Activated CD8-positive, alpha-beta T cell treated with anti-CD3 and anti-CD28 coated beads for 36 hours (primary cell): ENCODE measurements around the gene TUBG1. TPM values are rescaled to one million over a fixed set of nuclear protein-coding genes. Genes with fewer than 3 reads are reported as not detected.
A peak's percentile ranks its signal among the peaks of the same experiment; 100 is the strongest.

Experiments
- ATAC-seq: fragments of 200-7000 bp; cut with Tn5 transposase; one replicate; pipeline ENCODE4 v1.10.0; 2021; ENCODE audit warnings: mild to moderate bottlenecking, moderate library complexity
- CTCF ChIA-PET: fragments of 350-600 bp; sonication (Branson Sonifier 250); formaldehyde crosslinking; loops from one replicate; lab custom pipeline; 2021; ENCODE audit warnings: antibody characterized with exemption; lab: Charles Lee
- POLR2A ChIA-PET: fragments of 350-600 bp; sonication (Branson Sonifier 250); formaldehyde crosslinking; loops from one replicate; lab custom pipeline; 2021; ENCODE audit warnings: antibody characterized with exemption; lab: Charles Lee
- DNase-seq: peaks from one replicate; pipeline ENCODE4 v3.0.0-alpha.2; 2020
- H3K27ac Mint-ChIP-seq: one replicate; pipeline ENCODE4 v1.8.0; 2021; ENCODE audit warnings: mild to moderate bottlenecking, mixed read lengths
- H3K27me3 Mint-ChIP-seq: one replicate; pipeline ENCODE4 v1.8.0; 2021; ENCODE audit warnings: mixed read lengths
- H3K36me3 Mint-ChIP-seq: one replicate; pipeline ENCODE4 v1.8.0; 2021; ENCODE audit warnings: low read depth, mixed read lengths
- H3K4me1 Mint-ChIP-seq: one replicate; pipeline ENCODE4 v1.8.0; 2021; ENCODE audit warnings: low read depth, mixed read lengths
- H3K4me3 Mint-ChIP-seq: one replicate; pipeline ENCODE4 v1.8.0; 2021; ENCODE audit warnings: mild to moderate bottlenecking, moderate library complexity, mixed read lengths
- H3K9me3 Mint-ChIP-seq: one replicate; pipeline ENCODE4 v1.8.0; 2021; ENCODE audit warnings: mixed read lengths
- intact Hi-C: fragments of 100-400 bp; cut with micrococcal nuclease; formaldehyde crosslinking; loops from one replicate; pipeline ENCODE4 v1.10.0; 2022
- total RNA-seq, 2 experiments: library from RNA; stranded (reverse); gene quantifications; one replicate each; pipeline ENCODE4 v1.2.3, GENCODE V29; 2021
- TF ChIP-seq, protein P1 (sequence below): fragments of 200-600 bp; IDR thresholded peaks from one replicate; pipeline ENCODE4 v1.8.0; 2022; ENCODE audit warnings: antibody characterized with exemption, mild to moderate bottlenecking

Gene TUBG1
- total RNA-seq, 2 experiments from 2014 or later = 79.5 to 82.4 TPM

DNA sequence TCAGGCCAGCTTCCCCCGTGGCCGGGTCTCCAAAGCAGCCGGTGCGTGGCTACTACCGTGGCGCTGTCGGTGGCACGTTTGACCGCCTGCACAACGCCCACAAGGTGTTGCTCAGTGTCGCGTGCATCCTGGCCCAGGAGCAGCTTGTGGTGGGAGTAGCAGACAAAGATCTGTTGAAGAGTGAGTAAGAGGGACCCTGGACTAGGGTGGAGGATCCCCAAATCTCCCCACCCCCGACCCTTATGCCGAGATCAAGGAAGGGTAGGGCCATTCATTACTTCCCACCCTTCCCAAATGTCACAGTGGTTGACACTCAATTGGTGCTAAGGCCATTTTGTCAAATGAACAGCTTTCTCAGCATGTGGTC, 46.4 kb upstream of the TUBG1 start:
- no peaks in the 10 kb centered on the region for H3K9me3 Mint-ChIP-seq
- peak overlapping the region; percentile 90 for H3K27ac Mint-ChIP-seq
- TF ChIP-seq, protein P1, sequence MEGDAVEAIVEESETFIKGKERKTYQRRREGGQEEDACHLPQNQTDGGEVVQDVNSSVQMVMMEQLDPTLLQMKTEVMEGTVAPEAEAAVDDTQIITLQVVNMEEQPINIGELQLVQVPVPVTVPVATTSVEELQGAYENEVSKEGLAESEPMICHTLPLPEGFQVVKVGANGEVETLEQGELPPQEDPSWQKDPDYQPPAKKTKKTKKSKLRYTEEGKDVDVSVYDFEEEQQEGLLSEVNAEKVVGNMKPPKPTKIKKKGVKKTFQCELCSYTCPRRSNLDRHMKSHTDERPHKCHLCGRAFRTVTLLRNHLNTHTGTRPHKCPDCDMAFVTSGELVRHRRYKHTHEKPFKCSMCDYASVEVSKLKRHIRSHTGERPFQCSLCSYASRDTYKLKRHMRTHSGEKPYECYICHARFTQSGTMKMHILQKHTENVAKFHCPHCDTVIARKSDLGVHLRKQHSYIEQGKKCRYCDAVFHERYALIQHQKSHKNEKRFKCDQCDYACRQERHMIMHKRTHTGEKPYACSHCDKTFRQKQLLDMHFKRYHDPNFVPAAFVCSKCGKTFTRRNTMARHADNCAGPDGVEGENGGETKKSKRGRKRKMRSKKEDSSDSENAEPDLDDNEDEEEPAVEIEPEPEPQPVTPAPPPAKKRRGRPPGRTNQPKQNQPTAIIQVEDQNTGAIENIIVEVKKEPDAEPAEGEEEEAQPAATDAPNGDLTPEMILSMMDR = no peak
- H3K4me3 Mint-ChIP-seq = peak overlapping the region; percentile 88
- H3K36me3 Mint-ChIP-seq = peaks cover 33% of the 10 kb centered on the region
- POLR2A ChIA-PET = interaction anchor here (1.0 to 7.8 kb wide), 3 partner anchors 14 to 229 kb away, joined by 3 to 61 read pairs (median 3); partner anchors contain the start of gene PSMC3IP
- ATAC-seq (no peak), DNase-seq (no peak)
- H3K27me3 Mint-ChIP-seq = no peaks in the 10 kb centered on the region
- intact Hi-C loops = no loop called here
- H3K4me1 Mint-ChIP-seq = peaks cover 39% of the 10 kb centered on the region
- CTCF ChIA-PET = interaction anchor here (1.0 to 7.5 kb wide), 2 partner anchors 14 to 45 kb away, joined by 3 to 70 read pairs; partner anchors contain the start of gene PSMC3IP

DNA sequence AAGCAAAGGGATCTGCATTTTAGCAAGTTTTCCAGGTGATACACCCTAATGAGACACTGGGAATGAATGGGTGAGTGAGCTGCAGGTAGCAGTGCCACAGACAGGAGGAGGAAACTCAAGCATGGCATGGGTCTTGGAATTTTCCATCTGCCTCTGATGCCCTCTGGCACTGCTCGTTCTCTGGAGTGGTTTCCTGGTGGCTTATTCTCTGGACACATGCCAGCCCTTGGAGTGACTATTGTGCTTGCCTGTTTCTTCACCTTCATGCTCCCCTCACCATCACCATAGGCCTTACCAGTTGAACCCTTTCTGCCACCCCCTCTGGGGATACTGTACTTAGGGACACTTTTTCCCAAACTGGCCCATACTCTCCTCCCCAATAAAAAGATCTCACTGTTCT, 45.9 kb upstream of the TUBG1 start:
- TF ChIP-seq, protein P1 = no peak
- H3K27ac Mint-ChIP-seq = peak overlapping the region; percentile 90
- peaks cover 34% of the 10 kb centered on the region for H3K36me3 Mint-ChIP-seq
- no peaks in the 10 kb centered on the region for H3K27me3 Mint-ChIP-seq
- peak overlapping the region; percentile 88 for H3K4me3 Mint-ChIP-seq
- DNase-seq (no peak), ATAC-seq (no peak)
- no peaks in the 10 kb centered on the region for H3K9me3 Mint-ChIP-seq
- intact Hi-C loops = no loop called here
- ChIA-PET POLR2A (interaction anchor here (1.0 to 7.8 kb wide), 3 partner anchors 14 to 228 kb away, joined by 3 to 61 read pairs (median 3); partner anchors contain the start of gene PSMC3IP), CTCF (interaction anchor here (1.0 to 7.5 kb wide), 2 partner anchors 13 to 46 kb away, joined by 3 to 70 read pairs; partner anchors contain the start of gene PSMC3IP)
- H3K4me1 Mint-ChIP-seq = peaks cover 42% of the 10 kb centered on the region

DNA sequence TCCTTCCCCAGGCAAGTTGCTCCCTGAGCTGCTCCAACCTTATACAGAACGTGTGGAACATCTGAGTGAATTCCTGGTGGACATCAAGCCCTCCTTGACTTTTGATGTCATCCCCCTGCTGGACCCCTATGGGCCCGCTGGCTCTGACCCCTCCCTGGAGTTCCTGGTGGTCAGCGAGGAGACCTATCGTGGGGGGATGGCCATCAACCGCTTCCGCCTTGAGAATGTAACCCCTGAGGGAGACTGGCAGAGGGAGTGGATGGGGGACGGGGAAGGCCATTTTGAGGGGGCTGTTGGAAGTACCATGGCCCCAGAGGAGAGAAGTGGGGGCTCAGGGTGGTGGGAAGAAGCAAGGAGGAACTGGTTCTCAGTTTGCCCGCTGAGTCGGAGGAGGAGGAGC, 45.5 kb upstream of the TUBG1 start:
- Mint-ChIP-seq H3K36me3 (peaks cover 38% of the 10 kb centered on the region), H3K4me3 (peak overlapping the region; percentile 88), H3K4me1 (peaks cover 46% of the 10 kb centered on the region), H3K9me3 (no peaks in the 10 kb centered on the region), H3K27me3 (no peaks in the 10 kb centered on the region), H3K27ac (peak overlapping the region; percentile 90)
- ATAC-seq = no peak
- ChIA-PET CTCF (interaction anchor here (1.0 to 7.5 kb wide), 2 partner anchors 9 to 13 kb away, joined by 3 to 70 read pairs; partner anchors contain the start of gene PSMC3IP), POLR2A (interaction anchor here (1.0 to 7.8 kb wide), 2 partner anchors 13 to 228 kb away, joined by 3 to 61 read pairs; partner anchors contain the start of gene PSMC3IP)
- no peak for DNase-seq
- intact Hi-C loops = no loop called here
- TF ChIP-seq, protein P1 = no peak

DNA sequence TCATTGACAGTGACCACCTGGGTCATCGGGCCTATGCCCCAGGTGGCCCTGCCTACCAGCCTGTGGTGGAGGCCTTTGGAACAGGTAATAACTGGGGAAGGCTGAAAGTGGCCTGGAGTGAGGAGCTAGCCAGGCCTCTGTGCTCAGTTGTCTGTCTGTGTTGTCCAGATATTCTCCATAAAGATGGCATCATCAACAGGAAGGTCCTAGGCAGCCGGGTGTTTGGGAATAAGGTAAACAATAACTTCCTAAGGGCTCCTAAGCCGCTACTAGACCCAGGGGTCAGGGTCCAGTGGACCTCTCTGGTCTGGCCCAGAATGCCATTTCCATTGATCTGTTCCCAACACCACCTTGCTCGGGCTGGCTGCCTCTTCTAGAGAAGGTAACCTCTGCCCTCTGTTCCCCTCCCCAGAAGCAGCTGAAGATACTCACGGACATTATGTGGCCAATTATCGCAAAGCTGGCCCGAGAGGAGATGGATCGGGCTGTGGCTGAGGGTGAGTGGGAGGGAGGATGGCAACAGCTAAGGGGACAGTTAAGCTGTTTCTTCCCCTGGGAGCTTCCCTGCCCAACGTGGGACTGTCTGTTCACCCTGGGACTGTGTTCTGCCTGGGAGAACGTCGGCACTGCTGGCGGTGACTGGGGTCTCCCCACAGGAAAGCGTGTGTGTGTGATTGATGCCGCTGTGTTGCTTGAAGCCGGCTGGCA, 44.5 kb upstream of the TUBG1 start:
- H3K36me3 Mint-ChIP-seq = peaks cover 46% of the 10 kb centered on the region
- H3K4me1 Mint-ChIP-seq = peaks cover 52% of the 10 kb centered on the region
- ATAC-seq (no peak), DNase-seq (no peak)
- no peaks in the 10 kb centered on the region for H3K9me3 Mint-ChIP-seq
- intact Hi-C loops = no loop called here
- TF ChIP-seq, protein P1 = no peak
- no peaks in the 10 kb centered on the region for H3K27me3 Mint-ChIP-seq
- ChIA-PET POLR2A (interaction anchor here (1.0 to 7.8 kb wide), 3 partner anchors 11 to 212 kb away, joined by 3 to 61 read pairs (median 4); partner anchors contain the start of gene PSMC3IP), CTCF (interaction anchor here (1.0 to 7.5 kb wide), 3 partner anchors 10 to 18 kb away, joined by 3 to 70 read pairs (median 3); partner anchors contain the start of gene PSMC3IP)
- peak overlapping the region; percentile 26 for H3K4me3 Mint-ChIP-seq
- peak overlapping the region; percentile 30 for H3K27ac Mint-ChIP-seq
